Epithelial cell of prostate (primary cell): Measurements from ENCODE around the gene DGKH.
"Not testable (repeated sequence)": the region's sequence is repeated elsewhere in the genome, so short reads cannot be mapped to it uniquely, and the experiment has no call there.

Source experiments
- DNase-seq: peaks from one replicate; pipeline ENCODE4 v3.0.0-alpha.2; 2011; ENCODE audit warnings: low read depth, low spot score
- H3K27ac ChIP-seq: fragments of 450-650 bp; 2 replicates; pipeline ENCODE4 v1.5.1; 2017; ENCODE audit warnings: mild to moderate bottlenecking

Gene DGKH

GRCh38 chr13:42109957-42110356 lies 61.5 kb downstream of the DGKH start:
- no peak for DNase-seq
- H3K27ac ChIP-seq, result no peak overlapping the region

- DNase-seq, result no peak
- no peak overlapping the region for H3K27ac ChIP-seq
These were observed 62.1 kb downstream of the DGKH start for GRCh38 chr13:42110410-42111155.

- no peak overlapping the region for H3K27ac ChIP-seq
- DNase-seq, result no peak
These were observed 64.4 kb downstream of the DGKH start for GRCh38 chr13:42112864-42113263.

- H3K27ac ChIP-seq, result no peak overlapping the region
- DNase-seq, result no peak
These were observed 65.0 kb downstream of the DGKH start for GRCh38 chr13:42113478-42113877.

GRCh38 chr13:42114278-42114677 lies 65.8 kb downstream of the DGKH start:
- H3K27ac ChIP-seq, result peak overlapping the region; percentile 52
- no peak for DNase-seq

GRCh38 chr13:42114912-42115311 lies 66.5 kb downstream of the DGKH start:
- H3K27ac ChIP-seq, result peak overlapping the region; percentile 52
- DNase-seq, result no peak

- peak overlapping the region; percentile 52 for H3K27ac ChIP-seq
- DNase-seq, result peak; percentile 18
These were observed 67.8 kb downstream of the DGKH start for GRCh38 chr13:42116225-42116624.

- DNase-seq, result no peak
- H3K27ac ChIP-seq, result no peak overlapping the region
These were observed 70.6 kb downstream of the DGKH start for GRCh38 chr13:42119041-42119440.

GRCh38 chr13:42119875-42120274 lies 71.4 kb downstream of the DGKH start:
- no peak for DNase-seq
- H3K27ac ChIP-seq, result no peak overlapping the region

- H3K27ac ChIP-seq, result no peak overlapping the region
- DNase-seq, result no peak
These were observed 75.2 kb downstream of the DGKH start for GRCh38 chr13:42123600-42123999.

GRCh38 chr13:42125046-42125445 lies 76.6 kb downstream of the DGKH start:
- no peak overlapping the region for H3K27ac ChIP-seq
- no peak for DNase-seq

- no peak overlapping the region for H3K27ac ChIP-seq
- no peak for DNase-seq
These were observed 78.6 kb downstream of the DGKH start for GRCh38 chr13:42127047-42127446.

GRCh38 chr13:42129033-42129432 lies 80.6 kb downstream of the DGKH start:
- no peak overlapping the region for H3K27ac ChIP-seq
- no peak for DNase-seq

- DNase-seq, result no peak
These were observed 88.1 kb downstream of the DGKH start for GRCh38 chr13:42136518-42136917.

GRCh38 chr13:42137856-42138537 lies 89.5 kb downstream of the DGKH start:
- DNase-seq, result no peak
- no peak overlapping the region for H3K27ac ChIP-seq

More at GRCh38 chr13:42136518-42136917, 88.1 kb downstream of the DGKH start:
- no peak overlapping the region for H3K27ac ChIP-seq

GRCh38 chr13:42140494-42140893 lies 92.0 kb downstream of the DGKH start:
- DNase-seq, result no peak
- no peak overlapping the region for H3K27ac ChIP-seq

GRCh38 chr13:42141052-42141451 lies 92.6 kb downstream of the DGKH start:
- H3K27ac ChIP-seq, DNase-seq: not testable (repeated sequence)

- no peak overlapping the region for H3K27ac ChIP-seq
- no peak for DNase-seq
These were observed 97.9 kb downstream of the DGKH start for GRCh38 chr13:42146359-42146758.

GRCh38 chr13:42148538-42148937 lies 100.1 kb downstream of the DGKH start:
- no peak overlapping the region for H3K27ac ChIP-seq
- DNase-seq, result no peak

- H3K27ac ChIP-seq, result no peak overlapping the region
- no peak for DNase-seq
These were observed 100.7 kb downstream of the DGKH start for GRCh38 chr13:42149136-42149535.

GRCh38 chr13:42151781-42152180 lies 103.3 kb downstream of the DGKH start:
- no peak for DNase-seq

GRCh38 chr13:42152495-42152894 lies 104.0 kb downstream of the DGKH start:
- no peak overlapping the region for H3K27ac ChIP-seq
- no peak for DNase-seq

More at GRCh38 chr13:42151781-42152180, 103.3 kb downstream of the DGKH start:
- H3K27ac ChIP-seq, result no peak overlapping the region
